Neural progenitor cell (in vitro differentiated cells): Measurements from ENCODE around the gene TUBB3. TPM values are rescaled to one million over a fixed set of nuclear protein-coding genes. Genes with fewer than 3 reads are reported as not detected.

ENCODE experiments used
- DNase-seq: peaks from one replicate; pipeline ENCODE4 v3.0.0-alpha.2; 2016; ENCODE audit warnings: low spot score
- H2AFZ ChIP-seq: fragments of 200-600 bp; sonication (generic); replicated peaks from 2 replicates; pipeline ENCODE4 v1.6.1; 2016; ENCODE audit warnings: antibody characterized with exemption
- H3F3A ChIP-seq: fragments of 200-600 bp; sonication (generic); 2 replicates; pipeline ENCODE4 v1.6.1; 2016; ENCODE audit warnings: antibody characterized with exemption, low read depth
- H3K27ac ChIP-seq: fragments of 200-600 bp; sonication (generic); 2 replicates; pipeline ENCODE4 v1.5.1; 2016; ENCODE audit warnings: mild to moderate bottlenecking
- H3K27me3 ChIP-seq: fragments of 200-600 bp; sonication (generic); 2 replicates; pipeline ENCODE4 v1.6.1; 2016; ENCODE audit warnings: mild to moderate bottlenecking, moderate library complexity
- H3K36me3 ChIP-seq: fragments of 200-600 bp; sonication (generic); 2 replicates; pipeline ENCODE4 v1.5.1; 2016
- H3K4me1 ChIP-seq: fragments of 200-600 bp; sonication (generic); 2 replicates; pipeline ENCODE4 v1.6.1; 2016; ENCODE audit warnings: mixed run types
- H3K4me2 ChIP-seq: fragments of 200-600 bp; sonication (generic); 2 replicates; pipeline ENCODE4 v1.6.1; 2016
- H3K4me3 ChIP-seq: fragments of 200-600 bp; sonication (generic); 2 replicates; pipeline ENCODE4 v1.5.1; 2016
- H3K79me2 ChIP-seq: fragments of 200-600 bp; sonication (generic); 2 replicates; pipeline ENCODE4 v1.6.1; 2016; ENCODE audit warnings: low read depth
- H3K9ac ChIP-seq: fragments of 200-600 bp; sonication (generic); 2 replicates; pipeline ENCODE4 v1.6.1; 2016
- H3K9me3 ChIP-seq: fragments of 200-600 bp; sonication (generic); 2 replicates; pipeline ENCODE4 v1.5.1; 2016; ENCODE audit warnings: low read depth
- H4K20me1 ChIP-seq: fragments of 200-600 bp; sonication (generic); 2 replicates; pipeline ENCODE4 v1.6.1; 2016; ENCODE audit warnings: low read depth
- H3K27ac Mint-ChIP-seq: 3 replicates; pipeline ENCODE4 v1.8.0; 2021; ENCODE audit warnings: mixed read lengths
- H3K27me3 Mint-ChIP-seq: 2 replicates; pipeline ENCODE4 v1.8.0; 2022; ENCODE audit warnings: low read depth, mild to moderate bottlenecking, inconsistent platforms, moderate library complexity, mixed read lengths; ENCODE audit not compliant: insufficient read depth
- H3K36me3 Mint-ChIP-seq: 3 replicates; pipeline ENCODE4 v1.8.0; 2021; ENCODE audit warnings: mixed read lengths
- H3K4me1 Mint-ChIP-seq: 3 replicates; pipeline ENCODE4 v1.8.0; 2021; ENCODE audit warnings: mixed read lengths
- H3K4me3 Mint-ChIP-seq: 3 replicates; pipeline ENCODE4 v1.8.0; 2021; ENCODE audit warnings: mild to moderate bottlenecking, moderate library complexity, mixed read lengths
- H3K9me3 Mint-ChIP-seq: 3 replicates; pipeline ENCODE4 v1.8.0; 2020; ENCODE audit warnings: mixed read lengths
- EZH2 ChIP-seq: fragments of 200-600 bp; sonication (generic); IDR thresholded peaks from 2 replicates; pipeline ENCODE4 v1.6.1; 2017; ENCODE audit warnings: antibody characterized with exemption, mild to moderate bottlenecking, moderate library complexity
- EZH2phosphoT487 ChIP-seq: fragments of 200-600 bp; sonication (generic); IDR thresholded peaks from 2 replicates; pipeline ENCODE4 v1.6.1; 2017; ENCODE audit warnings: antibody characterized with exemption
- total RNA-seq: library from RNA; depleted of rRNA; stranded (reverse); fragments of >200 nt; gene quantifications from 2 replicates; pipeline ENCODE4 v1.2.3, GENCODE V29; 2015; ENCODE audit warnings: low replicate concordance
- TF ChIP-seq, protein P1 (sequence below): fragments of 200-600 bp; sonication (generic); IDR thresholded peaks from 2 replicates; pipeline ENCODE4 v1.5.1; 2017; ENCODE audit warnings: antibody characterized with exemption, mild to moderate bottlenecking

Gene TUBB3
- total RNA-seq, 1 donor from 2014 or later: 41.4 TPM

DNA sequence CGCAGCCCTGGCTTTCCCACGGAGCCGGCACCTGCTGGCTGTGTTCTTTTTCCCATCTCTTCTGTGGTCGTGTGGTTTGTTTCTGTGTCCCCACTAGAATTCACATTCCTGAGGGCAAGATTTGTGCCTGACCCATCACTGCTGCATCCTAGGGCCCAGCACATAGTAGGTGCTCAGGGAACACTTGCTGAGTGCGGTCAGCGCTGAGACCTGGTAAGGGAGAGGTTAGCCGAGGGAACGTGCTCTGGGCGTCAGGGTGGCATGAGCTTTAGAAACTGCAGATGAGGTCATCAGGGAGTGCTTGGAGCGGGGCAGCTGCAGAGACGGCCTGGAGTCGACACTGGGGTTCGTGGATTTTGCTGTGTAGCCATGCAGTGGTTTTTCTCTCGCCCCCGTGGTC, 31.3 kb downstream of the TUBB3 start:
- Histone ChIP-seq H3K9me3 (no peaks in the 10 kb centered on the region), H3K4me2 (no peak overlapping the region), H3K4me1 (peaks cover 1% of the 10 kb centered on the region), H2AFZ (no peak overlapping the region), H3K79me2 (no peaks in the 10 kb centered on the region), H3K9ac (no peak overlapping the region), H3K27me3 (peaks cover 6% of the 10 kb centered on the region), H3K27ac (no peak overlapping the region), H3F3A (peaks cover 1% of the 10 kb centered on the region), H3K4me3 (no peak overlapping the region), H3K36me3 (no peaks in the 10 kb centered on the region), H4K20me1 (peaks cover 24% of the 10 kb centered on the region)
- no peaks in the 10 kb centered on the region for H3K9me3 Mint-ChIP-seq
- TF ChIP-seq, protein P1, sequence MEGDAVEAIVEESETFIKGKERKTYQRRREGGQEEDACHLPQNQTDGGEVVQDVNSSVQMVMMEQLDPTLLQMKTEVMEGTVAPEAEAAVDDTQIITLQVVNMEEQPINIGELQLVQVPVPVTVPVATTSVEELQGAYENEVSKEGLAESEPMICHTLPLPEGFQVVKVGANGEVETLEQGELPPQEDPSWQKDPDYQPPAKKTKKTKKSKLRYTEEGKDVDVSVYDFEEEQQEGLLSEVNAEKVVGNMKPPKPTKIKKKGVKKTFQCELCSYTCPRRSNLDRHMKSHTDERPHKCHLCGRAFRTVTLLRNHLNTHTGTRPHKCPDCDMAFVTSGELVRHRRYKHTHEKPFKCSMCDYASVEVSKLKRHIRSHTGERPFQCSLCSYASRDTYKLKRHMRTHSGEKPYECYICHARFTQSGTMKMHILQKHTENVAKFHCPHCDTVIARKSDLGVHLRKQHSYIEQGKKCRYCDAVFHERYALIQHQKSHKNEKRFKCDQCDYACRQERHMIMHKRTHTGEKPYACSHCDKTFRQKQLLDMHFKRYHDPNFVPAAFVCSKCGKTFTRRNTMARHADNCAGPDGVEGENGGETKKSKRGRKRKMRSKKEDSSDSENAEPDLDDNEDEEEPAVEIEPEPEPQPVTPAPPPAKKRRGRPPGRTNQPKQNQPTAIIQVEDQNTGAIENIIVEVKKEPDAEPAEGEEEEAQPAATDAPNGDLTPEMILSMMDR: no peak
- TF ChIP-seq EZH2 (no peak), EZH2phosphoT487 (no peak)
- no peak overlapping the region for H3K4me3 Mint-ChIP-seq
- H3K36me3 Mint-ChIP-seq: peaks cover 9% of the 10 kb centered on the region
- DNase-seq: no peak
- H3K4me1 Mint-ChIP-seq: peaks cover 5% of the 10 kb centered on the region
- H3K27me3 Mint-ChIP-seq: peaks cover 10% of the 10 kb centered on the region
- H3K27ac Mint-ChIP-seq: no peak overlapping the region

DNA sequence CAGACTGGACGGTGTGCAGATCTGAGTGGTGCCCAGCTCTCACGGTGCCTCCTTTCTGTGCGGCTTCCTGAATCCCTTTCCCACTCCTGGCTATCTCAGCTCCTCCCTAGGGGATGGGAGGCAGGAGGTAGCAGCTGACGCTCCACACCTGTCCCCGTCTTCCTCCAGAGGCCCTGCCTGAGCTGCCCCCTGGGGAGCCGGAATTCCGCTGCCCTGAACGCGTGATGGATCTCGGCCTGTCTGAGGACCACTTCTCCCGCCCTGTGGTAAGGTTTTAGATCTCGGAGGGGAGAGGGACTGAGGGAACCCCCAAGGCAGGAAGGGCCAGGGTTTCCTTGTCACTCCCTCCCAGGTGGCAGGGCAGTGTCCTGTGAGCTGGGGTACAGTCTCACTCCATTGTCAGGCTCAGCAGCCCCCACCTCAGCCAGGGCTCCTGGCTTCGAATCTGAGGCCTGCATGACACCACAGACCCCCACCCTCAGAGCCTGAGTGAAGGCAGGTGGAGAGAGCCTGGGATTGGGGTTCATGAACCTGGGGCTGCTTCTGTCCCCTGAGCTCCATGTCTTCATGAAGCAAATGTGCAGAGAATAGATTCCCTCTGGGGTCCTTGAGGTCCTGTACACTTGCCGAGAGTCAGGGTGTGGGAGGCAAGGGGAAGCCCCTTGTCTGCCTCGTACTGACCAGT, 32.0 kb downstream of the TUBB3 start:
- Histone ChIP-seq H3K9me3 (no peaks in the 10 kb centered on the region), H3K9ac (no peak overlapping the region), H3K27ac (no peak overlapping the region), H4K20me1 (peaks cover 17% of the 10 kb centered on the region), H3K4me1 (no peaks in the 10 kb centered on the region), H3K36me3 (no peaks in the 10 kb centered on the region), H3K27me3 (no peaks in the 10 kb centered on the region), H2AFZ (no peak overlapping the region), H3K79me2 (no peaks in the 10 kb centered on the region), H3F3A (no peaks in the 10 kb centered on the region), H3K4me2 (no peak overlapping the region), H3K4me3 (no peak overlapping the region)
- Mint-ChIP-seq H3K9me3 (no peaks in the 10 kb centered on the region), H3K27ac (no peak overlapping the region), H3K4me3 (no peak overlapping the region), H3K36me3 (peaks cover 14% of the 10 kb centered on the region), H3K27me3 (peaks cover 8% of the 10 kb centered on the region), H3K4me1 (peaks cover 3% of the 10 kb centered on the region)
- TF ChIP-seq EZH2 (no peak), EZH2phosphoT487 (no peak)
- TF ChIP-seq, protein P1: no peak
- no peak for DNase-seq

DNA sequence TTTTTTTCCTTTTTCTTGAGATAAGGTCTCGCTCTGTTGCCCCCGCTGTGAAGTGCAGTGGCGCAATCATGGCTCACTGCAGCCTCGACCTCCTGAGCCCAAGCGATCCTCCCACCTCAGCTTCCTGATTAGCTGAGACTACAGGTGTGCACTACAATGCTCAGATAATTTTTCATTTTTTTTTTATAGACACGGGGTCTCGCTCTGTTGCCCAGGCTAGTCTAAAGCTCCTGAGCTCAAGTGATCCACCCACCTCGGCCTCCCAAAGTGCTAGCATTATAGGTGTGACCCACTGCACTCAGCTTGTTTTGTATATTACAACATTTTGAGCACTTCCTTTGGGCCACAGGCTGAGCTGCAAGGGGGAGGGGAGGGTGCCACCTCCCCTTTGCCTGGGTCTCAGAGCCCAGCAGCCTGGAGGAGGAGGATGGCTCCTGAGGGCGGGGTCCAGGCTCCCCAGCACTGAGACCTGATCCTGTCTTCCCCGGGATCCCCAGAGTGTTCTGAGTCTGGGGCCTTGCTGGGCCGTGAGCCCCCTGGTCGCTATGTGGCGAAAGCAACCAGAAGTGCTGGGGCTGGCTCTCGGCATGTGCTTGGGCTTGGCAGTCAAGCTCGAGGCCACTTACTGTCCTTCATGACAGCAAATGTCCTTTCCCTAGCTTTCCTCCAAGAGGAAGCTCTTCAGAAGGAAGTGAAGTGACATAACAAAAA, 33.5 kb downstream of the TUBB3 start:
- Mint-ChIP-seq H3K4me3 (no peak overlapping the region), H3K27ac (no peak overlapping the region), H3K4me1 (no peaks in the 10 kb centered on the region), H3K9me3 (no peaks in the 10 kb centered on the region), H3K27me3 (peaks cover 2% of the 10 kb centered on the region), H3K36me3 (peaks cover 16% of the 10 kb centered on the region)
- Histone ChIP-seq H3K4me3 (no peak overlapping the region), H2AFZ (no peak overlapping the region), H4K20me1 (peaks cover 5% of the 10 kb centered on the region), H3K9ac (no peak overlapping the region), H3K4me2 (no peak overlapping the region), H3K9me3 (no peaks in the 10 kb centered on the region), H3K36me3 (no peaks in the 10 kb centered on the region), H3K27me3 (no peaks in the 10 kb centered on the region), H3K79me2 (no peaks in the 10 kb centered on the region), H3F3A (no peaks in the 10 kb centered on the region), H3K4me1 (no peaks in the 10 kb centered on the region), H3K27ac (no peak overlapping the region)
- DNase-seq: no peak
- TF ChIP-seq EZH2 (no peak), EZH2phosphoT487 (no peak)
- TF ChIP-seq, protein P1: no peak
